Measurements from ENCODE around the gene SMC5.
"Not testable (repeated sequence)": the region's sequence is repeated elsewhere in the genome, so short reads cannot be mapped to it uniquely, and the experiment has no call there.

DNA sequence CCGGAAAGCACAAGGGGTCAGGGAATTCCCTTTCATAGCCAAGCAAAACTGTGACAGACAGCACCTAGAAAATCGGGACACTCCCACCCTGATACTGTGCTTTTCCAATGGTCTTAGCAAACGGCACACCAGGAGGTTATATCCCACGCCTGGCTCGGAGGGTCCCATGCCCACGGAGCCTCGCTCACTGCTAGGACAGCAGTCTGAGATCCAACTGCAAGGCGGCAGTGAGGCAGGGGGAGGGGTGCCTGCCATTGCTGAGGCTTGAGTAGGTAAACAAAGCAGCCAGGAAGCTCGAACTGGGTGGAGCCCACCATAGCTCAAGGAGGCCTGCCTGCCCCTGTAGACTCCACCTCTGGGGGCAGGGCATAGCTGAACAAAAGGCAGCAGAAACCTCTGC is 24.6 kb upstream of the SMC5 start:
- TF ChIP-seq, protein P1, sequence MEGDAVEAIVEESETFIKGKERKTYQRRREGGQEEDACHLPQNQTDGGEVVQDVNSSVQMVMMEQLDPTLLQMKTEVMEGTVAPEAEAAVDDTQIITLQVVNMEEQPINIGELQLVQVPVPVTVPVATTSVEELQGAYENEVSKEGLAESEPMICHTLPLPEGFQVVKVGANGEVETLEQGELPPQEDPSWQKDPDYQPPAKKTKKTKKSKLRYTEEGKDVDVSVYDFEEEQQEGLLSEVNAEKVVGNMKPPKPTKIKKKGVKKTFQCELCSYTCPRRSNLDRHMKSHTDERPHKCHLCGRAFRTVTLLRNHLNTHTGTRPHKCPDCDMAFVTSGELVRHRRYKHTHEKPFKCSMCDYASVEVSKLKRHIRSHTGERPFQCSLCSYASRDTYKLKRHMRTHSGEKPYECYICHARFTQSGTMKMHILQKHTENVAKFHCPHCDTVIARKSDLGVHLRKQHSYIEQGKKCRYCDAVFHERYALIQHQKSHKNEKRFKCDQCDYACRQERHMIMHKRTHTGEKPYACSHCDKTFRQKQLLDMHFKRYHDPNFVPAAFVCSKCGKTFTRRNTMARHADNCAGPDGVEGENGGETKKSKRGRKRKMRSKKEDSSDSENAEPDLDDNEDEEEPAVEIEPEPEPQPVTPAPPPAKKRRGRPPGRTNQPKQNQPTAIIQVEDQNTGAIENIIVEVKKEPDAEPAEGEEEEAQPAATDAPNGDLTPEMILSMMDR (IDR thresholded peaks at IDR 0.05; ENCODE audit: low read depth, low read length), result not testable (repeated sequence)
- not testable (repeated sequence) for TF ChIP-seq EZH2phosphoT487 (IDR thresholded peaks at IDR 0.05; ENCODE audit: low read depth)
